PC-9 (cell line): ENCODE measurements around the gene PPP1R27. TPM values are rescaled to one million over a fixed set of nuclear protein-coding genes. Genes with fewer than 3 reads are reported as not detected.

ENCODE experiments used
- BruUV-seq: library from RNA; stranded (reverse); fragments of 400-500 nt; replicated peaks from 2 replicates; lab custom pipeline; 2021; lab: Mats Ljungman, UMichigan
- CTCF ChIA-PET: fragments of 300-600 bp; sonication (Branson Sonifier 250); formaldehyde crosslinking; loops from one replicate; lab custom pipeline; 2022; ENCODE audit warnings: antibody characterized with exemption; lab: Charles Lee
- POLR2A ChIA-PET: fragments of 300-600 bp; sonication (Branson Sonifier 250); formaldehyde crosslinking; loops from one replicate; lab custom pipeline; 2022; ENCODE audit warnings: antibody characterized with exemption; ENCODE audit not compliant: unreplicated experiment; lab: Charles Lee
- DNase-seq, 2 experiments: peaks; one replicate each; pipeline versions ENCODE4 v3.0.0 to v3.0.0-alpha.2; 2015 to 2022; ENCODE audit warnings: mixed read lengths in 1 of 2
- H2AFZ ChIP-seq: fragments of 200-600 bp; sonication (generic); 2 replicates; pipeline ENCODE4 v1.8.1; 2017; ENCODE audit warnings: antibody characterized with exemption
- H3F3A ChIP-seq: fragments of 200-600 bp; sonication (generic); 2 replicates; pipeline ENCODE4 v1.8.1; 2017; ENCODE audit warnings: antibody characterized with exemption, mild to moderate bottlenecking, low read depth; ENCODE audit not compliant: insufficient read depth
- H3K27ac ChIP-seq: fragments of 200-600 bp; sonication (generic); 2 replicates; pipeline ENCODE4 v1.6.1; 2016; ENCODE audit warnings: mixed run types
- H3K27me3 ChIP-seq: fragments of 200-600 bp; sonication (generic); 2 replicates; pipeline ENCODE4 v1.6.1; 2016; ENCODE audit warnings: low read depth, mixed run types; ENCODE audit not compliant: insufficient read depth
- H3K36me3 ChIP-seq: fragments of 200-600 bp; sonication (generic); 2 replicates; pipeline ENCODE4 v1.6.1; 2016; ENCODE audit warnings: low read depth, mixed run types
- H3K4me1 ChIP-seq: fragments of 200-600 bp; sonication (generic); replicated peaks from 2 replicates; pipeline ENCODE4 v1.6.1; 2016; ENCODE audit warnings: mixed run types; ENCODE audit not compliant: insufficient read depth
- H3K4me2 ChIP-seq: fragments of 200-600 bp; sonication (generic); 2 replicates; pipeline ENCODE4 v1.6.1; 2017; ENCODE audit warnings: mixed run types
- H3K4me3 ChIP-seq: fragments of 200-600 bp; sonication (generic); 2 replicates; pipeline ENCODE4 v1.6.1; 2016; ENCODE audit warnings: mixed run types
- H3K79me2 ChIP-seq: fragments of 200-600 bp; sonication (generic); 2 replicates; pipeline ENCODE4 v1.6.1; 2017; ENCODE audit warnings: low read depth, mixed run types
- H3K9me2 ChIP-seq: fragments of 200-600 bp; sonication (generic); 2 replicates; pipeline ENCODE4 v1.8.1; 2017; ENCODE audit warnings: mild to moderate bottlenecking; ENCODE audit not compliant: insufficient read depth
- H3K9me3 ChIP-seq: fragments of 200-600 bp; sonication (generic); 2 replicates; pipeline ENCODE4 v1.8.1; 2016; ENCODE audit warnings: low read depth; ENCODE audit not compliant: insufficient read depth
- H4K20me1 ChIP-seq: fragments of 200-600 bp; sonication (generic); 2 replicates; pipeline ENCODE4 v1.8.1; 2017; ENCODE audit not compliant: insufficient read depth
- EZH2 ChIP-seq: fragments of 200-600 bp; sonication (generic); IDR thresholded peaks from 2 replicates; pipeline ENCODE4 v1.8.0; 2017; ENCODE audit warnings: antibody characterized with exemption, low read depth
- intact Hi-C: fragments of 100-400 bp; cut with micrococcal nuclease; formaldehyde crosslinking; loops from one replicate; pipeline ENCODE4 v1.10.0; 2022; ENCODE audit not compliant: unreplicated experiment
- total RNA-seq: library from RNA; stranded (reverse); gene quantifications from 2 replicates; pipeline ENCODE4 v1.2.3, GENCODE V29; 2021
- TF ChIP-seq, protein P1 (sequence below): fragments of 200-600 bp; sonication (generic); conservative IDR thresholded peaks from 2 replicates; pipeline ENCODE4 v1.6.1; 2017; ENCODE audit warnings: mixed run types, antibody characterized with exemption, mild to moderate bottlenecking, moderate library complexity

The PPP1R27 gene
- total RNA-seq, 1 experiment from 2014 or later: not detected

GRCh38 chr17:81809556-81809998 lies 25.3 kb downstream of the PPP1R27 start:
- POLR2A ChIA-PET: no interaction called here

DNA sequence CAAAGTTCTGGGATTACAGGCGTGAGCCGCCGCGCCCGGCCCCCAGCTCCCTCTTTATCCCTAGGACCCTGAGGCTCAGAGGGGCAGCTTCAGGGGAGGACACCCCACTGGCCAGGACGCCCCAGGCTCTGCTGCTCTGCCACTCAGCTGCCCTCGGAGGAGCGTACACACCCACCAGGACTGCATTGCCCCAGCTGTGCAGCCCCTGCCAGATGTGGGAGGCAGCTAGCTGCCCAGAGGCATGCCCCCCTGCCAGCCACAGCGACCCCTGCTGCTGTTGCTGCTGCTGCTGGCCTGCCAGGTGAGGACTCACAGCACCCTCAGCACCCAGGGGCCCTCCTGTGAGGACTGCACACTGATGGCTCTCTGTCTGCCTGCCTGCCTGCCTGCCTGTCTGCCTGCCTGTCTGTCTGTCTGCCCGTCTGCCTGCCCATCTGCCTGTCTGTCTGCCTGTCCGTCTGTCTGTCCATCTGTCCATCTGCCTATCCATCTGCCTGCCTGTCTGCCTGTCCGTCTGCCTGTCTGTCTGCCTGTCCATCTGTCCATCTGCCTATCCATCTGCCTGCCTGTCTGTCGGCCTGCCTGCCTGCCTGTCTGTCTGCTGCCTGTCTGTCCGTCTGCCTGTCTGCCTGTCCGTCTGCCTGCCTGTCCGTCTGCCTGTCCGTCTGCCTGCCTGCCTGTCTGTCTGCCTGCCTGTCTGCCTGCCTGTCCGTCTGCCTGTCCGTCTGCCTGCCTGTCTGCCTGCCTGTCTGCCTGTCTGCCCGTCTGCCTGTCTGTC lies 25.9 kb downstream of the PPP1R27 start:
- no peak for DNase-seq
- TF ChIP-seq, protein P1, sequence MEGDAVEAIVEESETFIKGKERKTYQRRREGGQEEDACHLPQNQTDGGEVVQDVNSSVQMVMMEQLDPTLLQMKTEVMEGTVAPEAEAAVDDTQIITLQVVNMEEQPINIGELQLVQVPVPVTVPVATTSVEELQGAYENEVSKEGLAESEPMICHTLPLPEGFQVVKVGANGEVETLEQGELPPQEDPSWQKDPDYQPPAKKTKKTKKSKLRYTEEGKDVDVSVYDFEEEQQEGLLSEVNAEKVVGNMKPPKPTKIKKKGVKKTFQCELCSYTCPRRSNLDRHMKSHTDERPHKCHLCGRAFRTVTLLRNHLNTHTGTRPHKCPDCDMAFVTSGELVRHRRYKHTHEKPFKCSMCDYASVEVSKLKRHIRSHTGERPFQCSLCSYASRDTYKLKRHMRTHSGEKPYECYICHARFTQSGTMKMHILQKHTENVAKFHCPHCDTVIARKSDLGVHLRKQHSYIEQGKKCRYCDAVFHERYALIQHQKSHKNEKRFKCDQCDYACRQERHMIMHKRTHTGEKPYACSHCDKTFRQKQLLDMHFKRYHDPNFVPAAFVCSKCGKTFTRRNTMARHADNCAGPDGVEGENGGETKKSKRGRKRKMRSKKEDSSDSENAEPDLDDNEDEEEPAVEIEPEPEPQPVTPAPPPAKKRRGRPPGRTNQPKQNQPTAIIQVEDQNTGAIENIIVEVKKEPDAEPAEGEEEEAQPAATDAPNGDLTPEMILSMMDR: no peak; the same call in 1 of the 2 replicates
- no peak for TF ChIP-seq EZH2
- BruUV-seq: no TSS peak

More at GRCh38 chr17:81809556-81809998, 25.3 kb downstream of the PPP1R27 start:
- Histone ChIP-seq H3K27me3 (peaks cover 33% of the 10 kb centered on the region; the same call in 1 of the 2 replicates), H3K27ac (no peak overlapping the region), H4K20me1 (no peaks in the 10 kb centered on the region), H3K4me3 (no peak overlapping the region), H3F3A (no peaks in the 10 kb centered on the region), H3K4me1 (no peaks in the 10 kb centered on the region), H3K9me2 (no peaks in the 10 kb centered on the region), H2AFZ (no peak overlapping the region), H3K79me2 (no peaks in the 10 kb centered on the region), H3K4me2 (no peak overlapping the region), H3K36me3 (no peaks in the 10 kb centered on the region), H3K9me3 (no peaks in the 10 kb centered on the region)
- no TSS peak for BruUV-seq
- intact Hi-C loops: no loop called here
- DNase-seq: no peak
- no peak for TF ChIP-seq EZH2
- TF ChIP-seq, protein P1: no peak
- CTCF ChIA-PET: no interaction called here

GRCh38 chr17:81807839-81808238 lies 27.0 kb downstream of the PPP1R27 start:
- Histone ChIP-seq H2AFZ (no peak overlapping the region), H3K9me2 (no peaks in the 10 kb centered on the region), H3K4me3 (no peak overlapping the region), H4K20me1 (no peaks in the 10 kb centered on the region), H3K9me3 (no peaks in the 10 kb centered on the region), H3K27me3 (peaks cover 33% of the 10 kb centered on the region; the same call in 1 of the 2 replicates), H3F3A (no peaks in the 10 kb centered on the region), H3K4me2 (no peak overlapping the region), H3K4me1 (no peaks in the 10 kb centered on the region), H3K27ac (no peak overlapping the region), H3K36me3 (no peaks in the 10 kb centered on the region), H3K79me2 (no peaks in the 10 kb centered on the region)
- DNase-seq: no peak
- no peak for TF ChIP-seq EZH2
- TF ChIP-seq, protein P1: no peak
- intact Hi-C loops: no loop called here
- ChIA-PET CTCF (interaction anchor here (1.3 kb wide), 1 partner anchor 13 kb away, joined by 5 read pairs; no protein-coding TSS in a partner anchor), POLR2A (no interaction called here)
- BruUV-seq: no TSS peak

More for the DNA sequence above, 25.9 kb downstream of the PPP1R27 start:
- ChIA-PET POLR2A (interaction anchor here (0.7 kb wide), 1 partner anchor 65 kb away, joined by 25 read pairs; no protein-coding TSS in a partner anchor), CTCF (interaction anchor here (1.3 kb wide), 1 partner anchor 14 kb away, joined by 5 read pairs; no protein-coding TSS in a partner anchor)
- Histone ChIP-seq H3K9me2 (no peaks in the 10 kb centered on the region), H3K9me3 (no peaks in the 10 kb centered on the region), H3F3A (no peaks in the 10 kb centered on the region), H3K27me3 (peaks cover 33% of the 10 kb centered on the region; the same call in 1 of the 2 replicates), H4K20me1 (no peaks in the 10 kb centered on the region), H3K4me2 (no peak overlapping the region), H3K4me3 (no peak overlapping the region), H3K36me3 (no peaks in the 10 kb centered on the region), H3K27ac (no peak overlapping the region), H3K79me2 (no peaks in the 10 kb centered on the region), H3K4me1 (no peaks in the 10 kb centered on the region), H2AFZ (no peak overlapping the region)
- intact Hi-C loops: no loop called here
